Thyroid gland (tissue), 4 donors: ENCODE measurements around the gene KCTD10. TPM values are rescaled to one million over a fixed set of nuclear protein-coding genes. Genes with fewer than 3 reads are reported as not detected.

ENCODE experiments used
- DNase-seq, 2 donors: peaks; one replicate each; pipeline ENCODE4 v3.0.0-alpha.2; 2019
- H3K27ac ChIP-seq, 3 donors: fragments of 200-600 bp; sonication (generic); 1 replicate in 2 of 3; 2 replicates in 1 of 3; pipeline ENCODE4 v1.5.1; 2016 to 2019; ENCODE audit warnings: mild to moderate bottlenecking in 1 of 3, moderate library complexity in 1 of 3
- H3K27me3 ChIP-seq: fragments of 200-600 bp; sonication (generic); one replicate; pipeline ENCODE4 v1.5.1; 2019
- H3K36me3 ChIP-seq, 2 donors: fragments of 200-600 bp; sonication (generic); one replicate each; pipeline ENCODE4 v1.5.1; 2016 to 2019
- H3K4me1 ChIP-seq, 2 donors: fragments of 200-600 bp; sonication (generic); one replicate each; pipeline ENCODE4 v1.5.1; 2017 to 2019
- H3K4me3 ChIP-seq, 3 donors: fragments of 200-600 bp; sonication (generic); replicated peaks in 1 of 3; 1 replicate in 2 of 3; 2 replicates in 1 of 3; pipeline ENCODE4 v1.5.1; 2016; ENCODE audit warnings: mild to moderate bottlenecking in 1 of 3
- H3K9me3 ChIP-seq: fragments of 200-600 bp; sonication (generic); one replicate; pipeline ENCODE4 v1.5.1; 2017
- POLR2A ChIP-seq, 2 donors: fragments of 450-650 bp; IDR thresholded peaks; one replicate each; pipeline ENCODE4 v1.6.1; 2017; ENCODE audit warnings: antibody characterized with exemption in 2 of 2, mild to moderate bottlenecking in 2 of 2, moderate library complexity in 1 of 2
- WGBS, 2 donors: methylation state at CpG; one replicate each; pipeline ENCODE4 v1.1.5; 2017; 5-methylcytosine and 5-hydroxymethylcytosine counted together
- intact Hi-C: fragments of 100-400 bp; cut with DNase I; formaldehyde crosslinking; loops from one replicate; pipeline ENCODE4 v1.15.1; 2023
- total RNA-seq, 4 donors: library from RNA; depleted of rRNA; stranded (reverse); fragments of >200 nt; gene quantifications; one replicate each; pipeline ENCODE4 v1.2.3, GENCODE V29; 2016
- TF ChIP-seq, protein P1 (sequence below), 6 experiments: fragments of 200-600 bp in 3 of 6; fragments of 450-650 bp in 3 of 6; sonication (generic) in 3 of 6; IDR thresholded peaks; one replicate each; pipeline ENCODE4 v1.5.1; 2016 to 2019; ENCODE audit warnings: antibody characterized with exemption in 6 of 6, mild to moderate bottlenecking in 2 of 6, inconsistent platforms in 1 of 6, moderate library complexity in 1 of 6

Gene KCTD10
- total RNA-seq, 4 donors from 2014 or later: 70.3 to 149 (median 85.4) TPM

DNA sequence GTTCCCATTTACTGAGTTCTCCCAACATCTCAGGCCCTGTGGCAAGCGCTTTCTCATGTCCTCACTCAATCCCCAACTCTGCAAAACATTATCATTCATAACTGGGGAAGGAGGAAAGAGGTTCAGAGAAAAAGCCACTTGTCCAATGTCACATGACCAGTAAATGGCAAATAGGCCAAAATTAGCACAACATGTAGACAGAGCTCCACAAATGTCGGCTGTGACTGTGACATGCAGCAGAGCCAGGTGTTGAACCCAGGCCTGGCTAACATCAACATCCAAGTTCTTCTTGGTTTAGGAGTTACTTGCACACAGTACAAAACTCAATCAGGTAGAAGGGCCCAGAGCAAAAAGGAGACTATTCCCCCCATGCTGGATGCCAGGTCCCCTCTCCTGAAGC is 10.8 kb downstream of the KCTD10 start:
- TF ChIP-seq POLR2A (IDR thresholded peaks at IDR 0.05): no peak
- TF ChIP-seq, protein P1, sequence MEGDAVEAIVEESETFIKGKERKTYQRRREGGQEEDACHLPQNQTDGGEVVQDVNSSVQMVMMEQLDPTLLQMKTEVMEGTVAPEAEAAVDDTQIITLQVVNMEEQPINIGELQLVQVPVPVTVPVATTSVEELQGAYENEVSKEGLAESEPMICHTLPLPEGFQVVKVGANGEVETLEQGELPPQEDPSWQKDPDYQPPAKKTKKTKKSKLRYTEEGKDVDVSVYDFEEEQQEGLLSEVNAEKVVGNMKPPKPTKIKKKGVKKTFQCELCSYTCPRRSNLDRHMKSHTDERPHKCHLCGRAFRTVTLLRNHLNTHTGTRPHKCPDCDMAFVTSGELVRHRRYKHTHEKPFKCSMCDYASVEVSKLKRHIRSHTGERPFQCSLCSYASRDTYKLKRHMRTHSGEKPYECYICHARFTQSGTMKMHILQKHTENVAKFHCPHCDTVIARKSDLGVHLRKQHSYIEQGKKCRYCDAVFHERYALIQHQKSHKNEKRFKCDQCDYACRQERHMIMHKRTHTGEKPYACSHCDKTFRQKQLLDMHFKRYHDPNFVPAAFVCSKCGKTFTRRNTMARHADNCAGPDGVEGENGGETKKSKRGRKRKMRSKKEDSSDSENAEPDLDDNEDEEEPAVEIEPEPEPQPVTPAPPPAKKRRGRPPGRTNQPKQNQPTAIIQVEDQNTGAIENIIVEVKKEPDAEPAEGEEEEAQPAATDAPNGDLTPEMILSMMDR (IDR thresholded peaks at IDR 0.05): no peak
- no peaks in the 10 kb centered on the region for H3K27me3 ChIP-seq
- H3K4me1 ChIP-seq: peaks cover 68 to 96% of the 10 kb centered on the region in 2 donors
- H3K4me3 ChIP-seq: no peak overlapping the region
- intact Hi-C loops: no loop called here
- DNase-seq: no peak
- 81 to 94% methylated on average over 2 of the region's 2 CpGs for WGBS, 2 donors
- peak overlapping the region; percentile 99 to 100 (median 100) for H3K27ac ChIP-seq
- no peaks in the 10 kb centered on the region for H3K9me3 ChIP-seq
- peaks cover 8 to 16% of the 10 kb centered on the region in 2 donors for H3K36me3 ChIP-seq

DNA sequence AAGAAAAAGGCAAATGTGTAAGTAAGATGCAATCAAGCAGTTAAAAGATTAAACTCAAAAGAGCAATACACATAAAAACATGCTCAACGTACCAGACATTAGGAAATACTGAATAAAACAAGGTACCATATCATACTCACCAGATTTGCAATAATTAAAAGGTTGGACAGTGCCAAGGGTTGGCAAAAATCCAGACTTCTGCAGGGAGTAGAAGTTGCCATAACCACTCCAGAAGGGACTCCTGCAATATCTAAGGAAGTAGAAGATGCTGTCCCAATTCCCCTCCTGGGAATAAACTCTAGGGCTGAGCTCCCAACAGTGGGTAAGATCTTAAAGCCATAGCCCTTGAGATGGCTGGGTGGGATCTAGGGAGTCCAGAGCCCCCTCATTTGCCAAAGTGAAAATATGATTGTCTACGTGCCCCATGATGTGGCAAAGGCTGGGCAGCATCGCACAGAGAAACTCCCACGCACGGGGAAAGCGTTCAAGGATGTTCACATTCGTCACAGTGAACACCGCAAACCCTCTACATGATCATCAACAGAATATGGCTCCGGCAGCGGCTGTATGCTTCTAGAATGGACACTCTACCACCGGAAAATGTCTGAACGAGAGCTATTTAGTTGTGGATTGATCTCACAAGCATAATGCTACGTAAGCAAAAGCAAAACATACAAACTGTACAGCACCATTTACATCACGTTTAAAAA is 12.3 kb downstream of the KCTD10 start:
- peaks cover 8 to 16% of the 10 kb centered on the region in 2 donors for H3K36me3 ChIP-seq
- intact Hi-C loops: no loop called here
- TF ChIP-seq, protein P1 (IDR thresholded peaks at IDR 0.05): no peak
- TF ChIP-seq POLR2A (IDR thresholded peaks at IDR 0.05): no peak
- 84 to 88% methylated on average over 11 to 14 of the region's 14 CpGs for WGBS, 2 donors
- no peak for DNase-seq
- no peaks in the 10 kb centered on the region for H3K27me3 ChIP-seq
- H3K27ac ChIP-seq: peak overlapping the region; percentile 99 to 100 (median 100)
- H3K4me1 ChIP-seq: peaks cover 77 to 98% of the 10 kb centered on the region in 2 donors
- H3K4me3 ChIP-seq: no peak overlapping the region
- H3K9me3 ChIP-seq: no peaks in the 10 kb centered on the region

DNA sequence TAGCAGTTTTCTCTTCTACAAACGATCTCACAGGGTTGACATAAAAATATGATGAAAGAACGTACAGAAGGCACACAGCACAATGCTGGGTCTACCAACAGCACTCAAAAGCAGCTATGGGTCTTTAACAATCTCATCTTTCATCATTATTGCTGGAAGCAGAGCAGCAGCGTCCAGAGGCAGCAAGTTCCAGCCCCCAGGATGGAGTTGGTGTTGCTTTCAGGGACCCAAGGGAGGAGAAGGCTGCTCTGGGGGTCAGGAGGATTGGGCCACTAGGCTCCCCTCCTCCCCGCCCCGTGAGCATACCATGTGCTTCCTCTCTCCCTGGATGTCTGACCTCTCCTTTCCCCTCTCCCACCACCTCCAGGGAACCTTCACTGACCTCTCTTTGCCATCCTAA is 13.3 kb downstream of the KCTD10 start:
- H3K27ac ChIP-seq: peak overlapping the region; percentile 99 to 100 (median 100)
- peaks cover under 1 to 10% of the 10 kb centered on the region in 2 donors for H3K36me3 ChIP-seq
- no peaks in the 10 kb centered on the region for H3K27me3 ChIP-seq
- no peak for TF ChIP-seq POLR2A (IDR thresholded peaks at IDR 0.05)
- TF ChIP-seq, protein P1 (IDR thresholded peaks at IDR 0.05): no peak
- 44 to 45% methylated on average over 5 of the region's 5 CpGs for WGBS, 2 donors
- peaks cover 79 to 98% of the 10 kb centered on the region in 2 donors for H3K4me1 ChIP-seq
- no peaks in the 10 kb centered on the region for H3K9me3 ChIP-seq
- H3K4me3 ChIP-seq: no peak overlapping the region
- intact Hi-C loops: no loop called here
- DNase-seq: no peak

DNA sequence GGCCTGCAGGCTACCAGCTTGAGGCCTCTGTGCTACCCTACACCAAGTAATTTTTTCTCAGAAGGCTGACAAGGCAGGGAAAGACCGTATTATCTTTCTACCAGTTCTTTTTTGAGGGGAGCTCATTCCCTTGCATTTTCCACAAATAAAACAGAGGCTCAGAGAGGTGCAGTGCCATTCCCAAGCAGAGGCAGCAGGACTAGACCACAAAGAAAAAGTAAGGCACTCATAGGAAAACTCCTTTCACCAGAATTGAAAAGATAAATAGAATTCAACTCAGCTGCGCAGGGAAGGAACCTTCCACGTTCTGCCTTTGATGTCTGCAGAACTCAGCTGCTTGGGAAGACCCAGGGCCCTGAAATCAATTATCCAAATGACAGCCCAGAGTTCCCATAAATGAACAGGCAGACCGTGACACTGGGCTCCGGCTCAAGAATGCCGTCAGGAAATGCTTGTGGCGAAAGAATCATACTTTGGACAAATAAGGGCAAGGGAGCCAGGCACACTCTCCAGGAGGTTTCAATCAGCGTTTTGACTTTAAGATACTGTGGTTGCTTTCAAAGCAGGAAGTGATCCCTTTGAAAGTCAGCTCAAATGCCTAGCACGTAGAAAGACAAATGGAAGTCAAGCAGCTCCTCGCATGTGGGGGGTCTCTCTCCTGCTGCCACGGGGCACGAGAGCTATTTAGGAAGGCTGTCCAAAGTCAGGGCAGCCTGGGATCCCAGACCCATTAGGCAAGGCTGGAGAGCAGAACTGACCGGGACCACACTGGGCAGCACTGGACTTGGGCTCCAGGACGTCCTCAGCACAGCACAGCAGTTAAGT is 14.0 kb downstream of the KCTD10 start:
- Histone ChIP-seq H3K4me3 (no peak overlapping the region), H3K27me3 (no peaks in the 10 kb centered on the region), H3K27ac (peak overlapping the region; percentile 99 to 100 (median 100)), H3K9me3 (no peaks in the 10 kb centered on the region), H3K4me1 (peaks cover 75 to 100% of the 10 kb centered on the region in 2 donors), H3K36me3 (peaks cover 0 to 10% of the 10 kb centered on the region in 2 donors)
- peak in 1 of 2 donors; percentile 81 for TF ChIP-seq POLR2A (IDR thresholded peaks at IDR 0.05)
- TF ChIP-seq, protein P1 (IDR thresholded peaks at IDR 0.05): peak in 1 of 6 experiments; percentile 16
- intact Hi-C loops: no loop called here
- 7 to 8% methylated on average over 14 of the region's 14 CpGs for WGBS, 2 donors
- DNase-seq: peak; percentile 91 to 95
